Measurements from ENCODE around the gene CDK3.

- no peak for TF ChIP-seq CTCF (conservative IDR thresholded peaks at IDR 0.05; ENCODE audit: low read depth, low read length)
- TF ChIP-seq EZH2 (IDR thresholded peaks at IDR 0.05; ENCODE audit: low read length, unreplicated experiment): no peak
- no peak for TF ChIP-seq EZH2phosphoT487 (IDR thresholded peaks at IDR 0.05; ENCODE audit: borderline replicate concordance, low read length)
Observed at GRCh38 chr17:75985986-75986385, 14.7 kb upstream of the CDK3 start.

Data from PC-3 (cell line).